SK-N-SH (cell line): ENCODE results near the gene COX18. TPM values are rescaled to one million over a fixed set of nuclear protein-coding genes. Genes with fewer than 3 reads are reported as not detected.

Experiments
- CTCF ChIA-PET: fragments of 300-600, 350-600 bp; formaldehyde crosslinking; extraction: SDS; loops from one replicate; lab custom pipeline; 2021; lab: Yijun Ruan, JAX
- POLR2A ChIA-PET: fragments of 350-600 bp; sonication (Branson Sonifier 250); formaldehyde crosslinking; extraction: SDS; loops from one replicate; lab custom pipeline; 2020; ENCODE audit warnings: antibody characterized with exemption, inconsistent platforms; lab: Yijun Ruan, JAX
- DNase-seq: peaks from one replicate; pipeline ENCODE4 v3.0.0; 2012
- H2AFZ ChIP-seq: fragments of 200-600 bp; sonication (generic); 2 replicates; pipeline ENCODE4 v1.8.1; 2016; ENCODE audit warnings: antibody characterized with exemption, mild to moderate bottlenecking, low read depth
- H3F3A ChIP-seq: fragments of 200-600 bp; sonication (generic); replicated peaks from 2 replicates; pipeline ENCODE3; 2016; ENCODE audit warnings: antibody characterized with exemption, mild to moderate bottlenecking; ENCODE audit not compliant: insufficient read depth
- H3K27ac ChIP-seq, 2 experiments: fragments of 200-500 bp in 1 of 2; fragments of 200-600 bp in 1 of 2; sonication (Bioruptor generic) in 1 of 2; sonication (generic), shearing (Covaris generic) in 1 of 2; 2 replicates each; pipeline versions ENCODE4 v1.5.1 to v1.6.1; 2014 to 2016; ENCODE audit warnings: low read depth in 2 of 2, inconsistent platforms in 1 of 2, low read length in 1 of 2, mild to moderate bottlenecking in 1 of 2, mixed read lengths in 1 of 2
- H3K27me3 ChIP-seq: fragments of 200-600 bp; sonication (generic), shearing (Covaris generic); 2 replicates; pipeline ENCODE4 v1.6.1; 2016; ENCODE audit warnings: mixed run types; ENCODE audit not compliant: insufficient read depth
- H3K36me3 ChIP-seq, 2 experiments: fragments of 200-500 bp in 1 of 2; fragments of 200-600 bp in 1 of 2; sonication (Bioruptor generic) in 1 of 2; sonication (generic) in 1 of 2; replicated peaks in 1 of 2; 2 replicates each; pipeline versions ENCODE3 to v1.5.1; 2014 to 2016; ENCODE audit warnings: low read length in 1 of 2, mild to moderate bottlenecking in 1 of 2; ENCODE audit not compliant: insufficient read depth in 2 of 2, control insufficient read depth in 1 of 2
- H3K4me1 ChIP-seq, 2 experiments: fragments of 200-500 bp in 1 of 2; fragments of 200-600 bp in 1 of 2; sonication (Bioruptor generic) in 1 of 2; sonication (generic), shearing (Covaris generic) in 1 of 2; 2 replicates each; pipeline versions ENCODE4 v1.5.1 to v1.6.1; 2014 to 2016; ENCODE audit warnings: low read depth in 1 of 2, low read length in 1 of 2, mixed run types in 1 of 2; ENCODE audit not compliant: insufficient read depth in 2 of 2, control insufficient read depth in 1 of 2
- H3K4me2 ChIP-seq: fragments of 200-600 bp; sonication (generic), shearing (Covaris generic); 2 replicates; pipeline ENCODE4 v1.6.1; 2017; ENCODE audit warnings: mixed run types
- H3K4me3 ChIP-seq, 2 experiments: fragments of 200-500 bp in 1 of 2; fragments of 200-600 bp in 1 of 2; sonication (Bioruptor generic) in 1 of 2; sonication (generic), shearing (Covaris generic) in 1 of 2; 2 replicates each; pipeline versions ENCODE4 v1.5.1 to v1.8.1; 2014 to 2016; ENCODE audit warnings: low read depth in 2 of 2, inconsistent platforms in 1 of 2, low read length in 1 of 2, mild to moderate bottlenecking in 1 of 2, mixed read lengths in 1 of 2, moderate library complexity in 1 of 2
- H3K79me2 ChIP-seq: fragments of 200-600 bp; sonication (generic); 2 replicates; pipeline ENCODE4 v1.8.1; 2017; ENCODE audit warnings: mild to moderate bottlenecking; ENCODE audit not compliant: insufficient read depth
- H3K9ac ChIP-seq: fragments of 200-600 bp; sonication (generic); 2 replicates; pipeline ENCODE4 v1.6.1; 2017; ENCODE audit warnings: mixed run types
- H3K9me2 ChIP-seq: fragments of 200-600 bp; sonication (generic); 2 replicates; pipeline ENCODE4 v1.6.1; 2017; ENCODE audit warnings: mixed run types
- H3K9me3 ChIP-seq: fragments of 200-600 bp; sonication (generic); 2 replicates; pipeline ENCODE4 v1.6.1; 2017; ENCODE audit warnings: mixed run types, mild to moderate bottlenecking, moderate library complexity
- H4K20me1 ChIP-seq: fragments of 200-600 bp; sonication (generic); 2 replicates; pipeline ENCODE4 v1.6.1; 2017; ENCODE audit warnings: mild to moderate bottlenecking, mixed run types; ENCODE audit not compliant: insufficient read depth
- EZH2phosphoT487 ChIP-seq: fragments of 200-600 bp; sonication (generic); IDR thresholded peaks from 2 replicates; pipeline ENCODE4 v1.6.1; 2017; ENCODE audit warnings: low read depth, mixed run types, mild to moderate bottlenecking, antibody characterized with exemption, moderate library complexity, borderline replicate concordance
- FOXJ3 ChIP-seq: sonication (generic); formaldehyde crosslinking; IDR thresholded peaks from 2 replicates; pipeline ENCODE4 v1.5.1; 2020; ENCODE audit warnings: mild to moderate bottlenecking, missing genetic modification reagents
- GABPA ChIP-seq: IDR thresholded peaks from 2 replicates; pipeline ENCODE4 v1.4.0; 2012; ENCODE audit warnings: low read depth, mild to moderate bottlenecking
- GATA2 ChIP-seq: sonication (generic); formaldehyde crosslinking; IDR thresholded peaks from 2 replicates; pipeline ENCODE4 v1.5.0; 2020; ENCODE audit warnings: mild to moderate bottlenecking, missing genetic modification reagents
- JUND ChIP-seq: IDR thresholded peaks from 2 replicates; pipeline ENCODE4 v1.4.0; 2012
- NRF1 ChIP-seq: IDR thresholded peaks from 2 replicates; pipeline ENCODE4 v1.6.1; 2012; ENCODE audit warnings: low read depth, mild to moderate bottlenecking, low read length
- POLR2AphosphoS5 ChIP-seq: IDR thresholded peaks from 2 replicates; pipeline ENCODE4 v1.6.1; 2012; ENCODE audit warnings: low read depth, low read length
- RAD21 ChIP-seq: IDR thresholded peaks from 2 replicates; pipeline ENCODE4 v1.6.1; 2012; ENCODE audit warnings: mild to moderate bottlenecking, low read length
- RFX5 ChIP-seq: IDR thresholded peaks from 2 replicates; pipeline ENCODE4 v1.6.1; 2012; ENCODE audit warnings: mild to moderate bottlenecking, improper control_type of control experiment, low read length
- SMC3 ChIP-seq: IDR thresholded peaks from 2 replicates; pipeline ENCODE4 v1.6.1; 2012; ENCODE audit warnings: low read depth, low read length, improper control_type of control experiment
- TCF12 ChIP-seq: IDR thresholded peaks from 2 replicates; pipeline ENCODE4 v1.4.0; 2012
- USF1 ChIP-seq: IDR thresholded peaks from 2 replicates; pipeline ENCODE4 v1.4.0; 2012; ENCODE audit warnings: low read depth, borderline replicate concordance
- WGBS: methylation state at CpG from one replicate; pipeline ENCODE4 v1.1.6; 2017; ENCODE audit warnings: low lambda C conversion rate; 5-methylcytosine and 5-hydroxymethylcytosine counted together
- polyA plus RNA-seq, 3 experiments: library from polyadenylated mRNA; depleted of rRNA; stranded (reverse); fragments of >200 nt; gene quantifications; 2 replicates each; pipeline ENCODE4 v1.2.3, GENCODE V29; 2012
- TF ChIP-seq, protein P1 (sequence below): IDR thresholded peaks from 2 replicates; pipeline ENCODE4; 2012
- TF ChIP-seq, protein P2 (sequence below): fragments of 200-600 bp; sonication (generic); IDR thresholded peaks from 2 replicates; pipeline ENCODE4 v1.6.1; 2017; ENCODE audit warnings: antibody characterized with exemption, mild to moderate bottlenecking, moderate library complexity
- TF ChIP-seq, protein P3 (sequence below): IDR thresholded peaks from 2 replicates; pipeline ENCODE4 v1.6.1; 2012; ENCODE audit warnings: mild to moderate bottlenecking, low read depth, low read length, moderate library complexity

COX18 gene
- polyA plus RNA-seq, 1 of the 3 experiments (the other 2 are of a cell fraction): 7.7 TPM

- Histone ChIP-seq H3F3A (no peaks in the 10 kb centered on the region), H3K9ac (no peak overlapping the region), H3K27me3 (no peaks in the 10 kb centered on the region), H3K36me3 (no peaks in the 10 kb centered on the region), H2AFZ (no peak overlapping the region), H3K4me2 (no peak overlapping the region), H3K4me3 (no peak overlapping the region), H3K27ac (no peak overlapping the region), H3K4me1 (no peaks in the 10 kb centered on the region), H3K9me3 (no peaks in the 10 kb centered on the region; the same call in 1 of the 2 replicates), H3K79me2 (no peaks in the 10 kb centered on the region), H4K20me1 (no peaks in the 10 kb centered on the region), H3K9me2 (no peaks in the 10 kb centered on the region)
- DNase-seq: no peak
- WGBS: 15% methylated on average over 1 of the region's 1 CpG
- POLR2A ChIA-PET: no interaction called here
- TF ChIP-seq, protein P1, sequence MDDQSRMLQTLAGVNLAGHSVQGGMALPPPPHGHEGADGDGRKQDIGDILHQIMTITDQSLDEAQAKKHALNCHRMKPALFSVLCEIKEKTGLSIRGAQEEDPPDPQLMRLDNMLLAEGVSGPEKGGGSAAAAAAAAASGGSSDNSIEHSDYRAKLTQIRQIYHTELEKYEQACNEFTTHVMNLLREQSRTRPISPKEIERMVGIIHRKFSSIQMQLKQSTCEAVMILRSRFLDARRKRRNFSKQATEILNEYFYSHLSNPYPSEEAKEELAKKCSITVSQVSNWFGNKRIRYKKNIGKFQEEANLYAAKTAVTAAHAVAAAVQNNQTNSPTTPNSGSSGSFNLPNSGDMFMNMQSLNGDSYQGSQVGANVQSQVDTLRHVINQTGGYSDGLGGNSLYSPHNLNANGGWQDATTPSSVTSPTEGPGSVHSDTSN: no peak
- TF ChIP-seq, protein P2, sequence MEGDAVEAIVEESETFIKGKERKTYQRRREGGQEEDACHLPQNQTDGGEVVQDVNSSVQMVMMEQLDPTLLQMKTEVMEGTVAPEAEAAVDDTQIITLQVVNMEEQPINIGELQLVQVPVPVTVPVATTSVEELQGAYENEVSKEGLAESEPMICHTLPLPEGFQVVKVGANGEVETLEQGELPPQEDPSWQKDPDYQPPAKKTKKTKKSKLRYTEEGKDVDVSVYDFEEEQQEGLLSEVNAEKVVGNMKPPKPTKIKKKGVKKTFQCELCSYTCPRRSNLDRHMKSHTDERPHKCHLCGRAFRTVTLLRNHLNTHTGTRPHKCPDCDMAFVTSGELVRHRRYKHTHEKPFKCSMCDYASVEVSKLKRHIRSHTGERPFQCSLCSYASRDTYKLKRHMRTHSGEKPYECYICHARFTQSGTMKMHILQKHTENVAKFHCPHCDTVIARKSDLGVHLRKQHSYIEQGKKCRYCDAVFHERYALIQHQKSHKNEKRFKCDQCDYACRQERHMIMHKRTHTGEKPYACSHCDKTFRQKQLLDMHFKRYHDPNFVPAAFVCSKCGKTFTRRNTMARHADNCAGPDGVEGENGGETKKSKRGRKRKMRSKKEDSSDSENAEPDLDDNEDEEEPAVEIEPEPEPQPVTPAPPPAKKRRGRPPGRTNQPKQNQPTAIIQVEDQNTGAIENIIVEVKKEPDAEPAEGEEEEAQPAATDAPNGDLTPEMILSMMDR: no peak
- no peak for TF ChIP-seq NRF1
- TF ChIP-seq, protein P3, sequence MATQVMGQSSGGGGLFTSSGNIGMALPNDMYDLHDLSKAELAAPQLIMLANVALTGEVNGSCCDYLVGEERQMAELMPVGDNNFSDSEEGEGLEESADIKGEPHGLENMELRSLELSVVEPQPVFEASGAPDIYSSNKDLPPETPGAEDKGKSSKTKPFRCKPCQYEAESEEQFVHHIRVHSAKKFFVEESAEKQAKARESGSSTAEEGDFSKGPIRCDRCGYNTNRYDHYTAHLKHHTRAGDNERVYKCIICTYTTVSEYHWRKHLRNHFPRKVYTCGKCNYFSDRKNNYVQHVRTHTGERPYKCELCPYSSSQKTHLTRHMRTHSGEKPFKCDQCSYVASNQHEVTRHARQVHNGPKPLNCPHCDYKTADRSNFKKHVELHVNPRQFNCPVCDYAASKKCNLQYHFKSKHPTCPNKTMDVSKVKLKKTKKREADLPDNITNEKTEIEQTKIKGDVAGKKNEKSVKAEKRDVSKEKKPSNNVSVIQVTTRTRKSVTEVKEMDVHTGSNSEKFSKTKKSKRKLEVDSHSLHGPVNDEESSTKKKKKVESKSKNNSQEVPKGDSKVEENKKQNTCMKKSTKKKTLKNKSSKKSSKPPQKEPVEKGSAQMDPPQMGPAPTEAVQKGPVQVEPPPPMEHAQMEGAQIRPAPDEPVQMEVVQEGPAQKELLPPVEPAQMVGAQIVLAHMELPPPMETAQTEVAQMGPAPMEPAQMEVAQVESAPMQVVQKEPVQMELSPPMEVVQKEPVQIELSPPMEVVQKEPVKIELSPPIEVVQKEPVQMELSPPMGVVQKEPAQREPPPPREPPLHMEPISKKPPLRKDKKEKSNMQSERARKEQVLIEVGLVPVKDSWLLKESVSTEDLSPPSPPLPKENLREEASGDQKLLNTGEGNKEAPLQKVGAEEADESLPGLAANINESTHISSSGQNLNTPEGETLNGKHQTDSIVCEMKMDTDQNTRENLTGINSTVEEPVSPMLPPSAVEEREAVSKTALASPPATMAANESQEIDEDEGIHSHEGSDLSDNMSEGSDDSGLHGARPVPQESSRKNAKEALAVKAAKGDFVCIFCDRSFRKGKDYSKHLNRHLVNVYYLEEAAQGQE: no peak
- no peak for TF ChIP-seq GATA2 (CRISPR knock-in tag)
- TF ChIP-seq RAD21: no peak
- no peak for TF ChIP-seq JUND
- TF ChIP-seq RFX5: no peak
- no peak for TF ChIP-seq GABPA
- no peak for TF ChIP-seq SMC3
- TF ChIP-seq EZH2phosphoT487: no peak
- TF ChIP-seq POLR2AphosphoS5: no peak
- TF ChIP-seq FOXJ3 (CRISPR knock-in tag): no peak
- no peak for TF ChIP-seq TCF12
- no peak for TF ChIP-seq USF1
- CTCF ChIA-PET: interaction anchor here (1.5 kb wide), 1 partner anchor 717 kb away, joined by 4 read pairs; no protein-coding TSS in a partner anchor
Observed at GRCh38 chr4:73013310-73013709, 56.2 kb downstream of the COX18 start.
